Psoas muscle (tissue), 8 donors: ENCODE measurements around the gene RPL6. TPM values are rescaled to one million over a fixed set of nuclear protein-coding genes. Genes with fewer than 3 reads are reported as not detected.

Source experiments
- ATAC-seq, 4 donors: fragments of 200-7000 bp; cut with Tn5 transposase; one replicate each; pipeline ENCODE4 v1.9.1; 2020; ENCODE audit warnings: moderate library complexity in 3 of 4, mild to moderate bottlenecking in 2 of 4
- DNase-seq, 2 donors: peaks; one replicate each; pipeline ENCODE4 v3.0.0-alpha.2; 2020
- H3K27ac ChIP-seq: fragments of 200-600 bp; one replicate; pipeline ENCODE4 v1.8.0; 2022
- H3K27me3 ChIP-seq, 3 donors: fragments of 200-600 bp in 1 of 3; one replicate each; pipeline versions ENCODE4 v1.6.1 to v1.8.0; 2013 to 2022; ENCODE audit warnings: low read length in 2 of 3, mild to moderate bottlenecking in 2 of 3, moderate library complexity in 1 of 3; ENCODE audit not compliant: insufficient read depth in 3 of 3
- H3K36me3 ChIP-seq, 2 donors: fragments of 200-600 bp in 1 of 2; one replicate each; pipeline versions ENCODE4 v1.6.1 to v1.8.0; 2013 to 2022; ENCODE audit warnings: low read depth in 1 of 2, mild to moderate bottlenecking in 1 of 2, moderate library complexity in 1 of 2; ENCODE audit not compliant: insufficient read depth in 1 of 2
- H3K4me1 ChIP-seq: fragments of 200-600 bp; one replicate; pipeline ENCODE4 v1.8.0; 2022
- H3K4me3 ChIP-seq: fragments of 200-600 bp; one replicate; pipeline ENCODE4 v1.8.0; 2022; ENCODE audit warnings: mild to moderate bottlenecking
- H3K9me3 ChIP-seq: fragments of 200-600 bp; one replicate; pipeline ENCODE4 v1.8.0; 2022
- CTCF ChIP-seq: fragments of 200-600 bp; IDR thresholded peaks from one replicate; pipeline ENCODE4 v1.8.0; 2022; ENCODE audit warnings: antibody characterized with exemption
- WGBS, 3 donors: extraction: QIAGEN DNeasy Blood & Tissue Kit; methylation state at CpG; one replicate each; pipeline versions ENCODE4 v1.1.6 to v1.1.7; 2013; 5-methylcytosine and 5-hydroxymethylcytosine counted together
- intact Hi-C, 2 donors: fragments of 100-400 bp; cut with DNase I; formaldehyde crosslinking; loops; one replicate each; pipeline versions ENCODE4 v1.11.0 to v1.14.2; 2022
- polyA plus RNA-seq, 3 donors: library from polyadenylated mRNA; stranded (reverse); fragments of 200-250 nt; gene quantifications; one replicate each; pipeline ENCODE4 v1.2.3, GENCODE V29; 2013
- total RNA-seq, 4 donors: library from RNA; stranded (reverse); fragmentation: NEBNext Ultra II Directional in 2 of 4; extraction: Animal tissue kit (Norgen Biotek cat#: 25700) in 2 of 4; gene quantifications; one replicate each; pipeline versions ENCODE4 v1.2.1 to v1.2.4, GENCODE V29; 2021 to 2023
- donor health status: healthy with polysubstance abuse.
- donor health status: DM: no; HTN: no; CAD: no; lungs with moderate emphysema.
- donor health status: Bipolar disorder and iron deficiency.
- donor health status: healthy.
- donor health status: DM: yes; HTN: yes; CAD: no.
- donor health status: DM: no; HTN: no; CAD: no.
- donor health status: DM: no; HTN: no; CAD: no.
- donor health status: DM: yes; HTN: yes; CAD: no.

The RPL6 gene
- total and polyA plus RNA-seq, 7 donors: 743 to 1,983 (median 889) TPM

- Histone ChIP-seq H3K4me3 (no peak overlapping the region), H3K4me1 (peaks cover 5% of the 10 kb centered on the region), H3K36me3 (no peaks in the 10 kb centered on the region), H3K9me3 (no peaks in the 10 kb centered on the region), H3K27me3 (no peaks in the 10 kb centered on the region), H3K27ac (no peak overlapping the region)
- intact Hi-C loops: loop anchor here in 1 of 2 donors (5.0 to 10.0 kb wide), 3 partner anchors 92 to 444 kb away; no protein-coding TSS in a partner anchor
- ATAC-seq (no peak), DNase-seq (no peak)
- 87 to 90% (median 89%) methylated on average over 4 of the region's 4 CpGs for WGBS, 3 donors
- no peak for TF ChIP-seq CTCF
Measured at GRCh38 chr12:112389228-112389627, 20.2 kb downstream of the RPL6 start.

- H3K4me3 ChIP-seq: no peak overlapping the region
- intact Hi-C loops: loop anchor here in 1 of 2 donors (1.0 to 10.0 kb wide), 4 partner anchors 89 to 442 kb away; no protein-coding TSS in a partner anchor
- ATAC-seq (no peak), DNase-seq (peak in 1 of 2 donors; percentile 61)
- H3K9me3 ChIP-seq: no peaks in the 10 kb centered on the region
- no peaks in the 10 kb centered on the region for H3K4me1 ChIP-seq
- no peak for TF ChIP-seq CTCF
- no peaks in the 10 kb centered on the region for H3K27me3 ChIP-seq
- no peaks in the 10 kb centered on the region for H3K36me3 ChIP-seq
- no peak overlapping the region for H3K27ac ChIP-seq
- WGBS, 3 donors: 52 to 76% (median 60%) methylated on average over 3 of the region's 3 CpGs
Measured at GRCh38 chr12:112386726-112387125, 22.7 kb downstream of the RPL6 start.

GRCh38 chr12:112382866-112383265, 26.5 kb downstream of the RPL6 start:
- intact Hi-C loops: loop anchor here (5.0 to 10.0 kb wide), 2 partner anchors 101 to 438 kb away; no protein-coding TSS in a partner anchor
- Histone ChIP-seq H3K27me3 (no peaks in the 10 kb centered on the region), H3K9me3 (no peaks in the 10 kb centered on the region), H3K36me3 (no peaks in the 10 kb centered on the region), H3K4me3 (peak overlapping the region; percentile 87), H3K27ac (peak overlapping the region; percentile 92), H3K4me1 (peaks cover 14% of the 10 kb centered on the region)
- no peak for TF ChIP-seq CTCF
- 85 to 93% (median 87%) methylated on average over 11 of the region's 11 CpGs for WGBS, 3 donors
- no peak for ATAC-seq
- DNase-seq: no peak

- Histone ChIP-seq H3K27ac (peak within 1 kb of the TSS; percentile 92), H3K4me1 (peaks cover 14% of the 10 kb centered on the region), H3K36me3 (no peaks in the 10 kb centered on the region), H3K27me3 (no peaks in the 10 kb centered on the region), H3K9me3 (no peaks in the 10 kb centered on the region), H3K4me3 (peak within 1 kb of the TSS; percentile 87)
- ATAC-seq (peak; percentile 97 to 99 (median 98)), DNase-seq (peak; percentile 97 to 98)
- intact Hi-C loops: loop anchor here (5.0 to 10.0 kb wide), 2 partner anchors 100 to 437 kb away; no protein-coding TSS in a partner anchor
- 1 to 42% (median 2%) methylated on average over 39 to 106 of the region's 106 CpGs for WGBS, 3 donors
- no peak for TF ChIP-seq CTCF
Measured at GRCh38 chr12:112381883-112382796, 27.3 kb downstream of the RPL6 start, which contains the start of gene HECTD4. TSS of gene HECTD4 (minus strand) at chr12:112382431. CDS start at chr12:112382128, 303 bp downstream.
